Nephron (organoid): Measurements from ENCODE around the gene COA5.

Experiments used
- H3K27ac Mint-ChIP-seq, 3 experiments: 2 replicates each; pipeline ENCODE4 v1.8.0; 2020; ENCODE audit warnings: mixed read lengths in 3 of 3, mild to moderate bottlenecking in 2 of 3, moderate library complexity in 1 of 3
- H3K27me3 Mint-ChIP-seq: 2 replicates; pipeline ENCODE4 v1.8.0; 2021; ENCODE audit warnings: low read depth, mild to moderate bottlenecking, moderate library complexity, mixed read lengths
- H3K36me3 Mint-ChIP-seq: 2 replicates; pipeline ENCODE4 v1.8.0; 2020; ENCODE audit warnings: low read depth, mixed read lengths
- H3K4me1 Mint-ChIP-seq: 2 replicates; pipeline ENCODE4 v1.8.0; 2020; ENCODE audit warnings: mixed read lengths
- H3K4me3 Mint-ChIP-seq, 3 experiments: 2 replicates each; pipeline ENCODE4 v1.8.0; 2020; ENCODE audit warnings: mild to moderate bottlenecking in 3 of 3, mixed read lengths in 3 of 3, moderate library complexity in 2 of 3
- H3K9me3 Mint-ChIP-seq: 2 replicates; pipeline ENCODE4 v1.8.0; 2020; ENCODE audit warnings: mixed read lengths
- TF ChIP-seq, protein P1 (sequence below), 3 experiments: fragments of 200-600 bp; sonication (generic); IDR thresholded peaks; one replicate each; pipeline ENCODE4 v1.5.0; 2021; ENCODE audit warnings: antibody characterized with exemption in 3 of 3; ENCODE audit not compliant: unreplicated experiment in 3 of 3

Gene COA5

DNA sequence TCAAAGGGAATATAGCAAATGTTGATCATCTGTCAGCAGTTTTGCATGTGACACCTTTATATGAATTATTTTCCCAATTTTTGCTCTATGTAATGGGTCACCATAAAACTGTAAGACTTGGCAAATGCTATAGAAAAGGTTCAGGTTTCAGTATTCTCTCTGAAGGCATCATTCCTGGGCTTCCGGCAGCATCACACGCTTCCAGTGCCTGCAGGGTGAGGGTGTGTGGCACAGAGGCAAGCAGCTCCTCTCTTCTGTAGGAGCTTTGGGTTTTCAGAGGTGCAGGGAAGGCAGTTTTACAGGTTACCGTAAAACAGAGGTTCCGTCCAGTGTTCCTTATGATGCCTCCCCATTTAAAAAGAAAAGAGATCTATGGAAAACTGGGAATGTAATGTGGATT is 18.8 kb downstream of the COA5 start:
- Mint-ChIP-seq H3K9me3 (peaks cover 7% of the 10 kb centered on the region), H3K27me3 (no peaks in the 10 kb centered on the region), H3K4me1 (no peaks in the 10 kb centered on the region), H3K36me3 (peaks cover 34% of the 10 kb centered on the region), H3K4me3 (no peak overlapping the region), H3K27ac (no peak overlapping the region)
- TF ChIP-seq, protein P1, sequence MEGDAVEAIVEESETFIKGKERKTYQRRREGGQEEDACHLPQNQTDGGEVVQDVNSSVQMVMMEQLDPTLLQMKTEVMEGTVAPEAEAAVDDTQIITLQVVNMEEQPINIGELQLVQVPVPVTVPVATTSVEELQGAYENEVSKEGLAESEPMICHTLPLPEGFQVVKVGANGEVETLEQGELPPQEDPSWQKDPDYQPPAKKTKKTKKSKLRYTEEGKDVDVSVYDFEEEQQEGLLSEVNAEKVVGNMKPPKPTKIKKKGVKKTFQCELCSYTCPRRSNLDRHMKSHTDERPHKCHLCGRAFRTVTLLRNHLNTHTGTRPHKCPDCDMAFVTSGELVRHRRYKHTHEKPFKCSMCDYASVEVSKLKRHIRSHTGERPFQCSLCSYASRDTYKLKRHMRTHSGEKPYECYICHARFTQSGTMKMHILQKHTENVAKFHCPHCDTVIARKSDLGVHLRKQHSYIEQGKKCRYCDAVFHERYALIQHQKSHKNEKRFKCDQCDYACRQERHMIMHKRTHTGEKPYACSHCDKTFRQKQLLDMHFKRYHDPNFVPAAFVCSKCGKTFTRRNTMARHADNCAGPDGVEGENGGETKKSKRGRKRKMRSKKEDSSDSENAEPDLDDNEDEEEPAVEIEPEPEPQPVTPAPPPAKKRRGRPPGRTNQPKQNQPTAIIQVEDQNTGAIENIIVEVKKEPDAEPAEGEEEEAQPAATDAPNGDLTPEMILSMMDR (IDR thresholded peaks at IDR 0.05; ENCODE audit: unreplicated experiment in 3 of 3) = no peak

GRCh38 chr2:98588880-98589431 is 19.4 kb downstream of the COA5 start:
- H3K36me3 Mint-ChIP-seq = peaks cover 31% of the 10 kb centered on the region
- no peaks in the 10 kb centered on the region for H3K27me3 Mint-ChIP-seq
- no peak overlapping the region for H3K4me3 Mint-ChIP-seq
- peaks cover 5% of the 10 kb centered on the region for H3K9me3 Mint-ChIP-seq
- H3K4me1 Mint-ChIP-seq = no peaks in the 10 kb centered on the region
- TF ChIP-seq, protein P1 (IDR thresholded peaks at IDR 0.05; ENCODE audit: unreplicated experiment in 3 of 3) = no peak
- no peak overlapping the region for H3K27ac Mint-ChIP-seq

DNA sequence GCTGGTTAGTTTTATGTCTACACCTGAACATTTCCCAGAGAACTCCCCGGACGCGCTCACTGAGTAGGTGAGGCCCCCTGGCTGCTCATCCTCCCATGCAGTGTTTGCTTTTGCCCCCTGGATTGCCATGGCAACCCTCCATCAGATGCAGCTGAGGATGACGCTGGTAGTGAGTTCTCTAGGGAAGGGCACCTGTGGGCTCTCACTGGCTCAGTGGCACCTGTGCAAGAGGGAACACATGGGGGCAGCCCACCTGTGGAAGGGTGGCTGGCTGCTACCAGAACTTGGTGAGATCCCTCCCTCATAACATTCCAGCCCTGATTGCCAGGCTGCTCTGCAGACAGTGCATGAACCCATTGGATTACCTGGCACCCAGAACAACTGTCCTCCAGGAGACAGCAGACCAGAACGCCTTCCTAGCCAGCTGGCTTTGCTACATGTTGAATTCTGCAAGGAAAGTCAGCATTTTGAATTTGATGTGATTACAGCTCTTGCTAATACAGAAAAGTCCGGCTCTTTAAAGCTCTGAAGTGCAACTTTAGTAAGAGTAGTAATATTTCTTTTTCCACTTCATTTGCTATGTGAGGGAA is 21.7 kb downstream of the COA5 start:
- Mint-ChIP-seq H3K4me3 (no peak overlapping the region), H3K4me1 (no peaks in the 10 kb centered on the region), H3K36me3 (peaks cover 31% of the 10 kb centered on the region), H3K27ac (no peak overlapping the region), H3K27me3 (no peaks in the 10 kb centered on the region), H3K9me3 (no peaks in the 10 kb centered on the region)
- TF ChIP-seq, protein P1 (IDR thresholded peaks at IDR 0.05; ENCODE audit: unreplicated experiment in 3 of 3) = no peak

DNA sequence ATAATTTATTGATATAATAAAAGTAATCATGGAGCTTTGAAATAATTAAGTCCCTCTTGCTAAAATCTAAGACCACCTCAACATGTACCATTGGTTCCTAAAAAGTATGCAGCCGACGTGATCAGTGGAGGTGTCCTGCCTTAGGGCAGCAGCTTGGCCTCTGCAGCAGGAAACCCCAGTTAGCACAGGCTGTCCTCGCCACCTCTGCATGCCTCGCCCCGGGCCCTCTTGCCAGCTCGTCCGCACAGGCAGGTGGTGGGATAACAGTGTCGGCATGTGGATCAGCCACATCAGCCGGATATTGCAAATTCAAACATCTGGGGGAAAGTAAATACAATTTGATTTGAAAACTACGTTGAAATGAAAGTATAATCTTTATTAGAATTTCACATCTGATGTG is 22.9 kb downstream of the COA5 start:
- no peak overlapping the region for H3K27ac Mint-ChIP-seq
- no peaks in the 10 kb centered on the region for H3K27me3 Mint-ChIP-seq
- peaks cover 20% of the 10 kb centered on the region for H3K36me3 Mint-ChIP-seq
- no peaks in the 10 kb centered on the region for H3K4me1 Mint-ChIP-seq
- TF ChIP-seq, protein P1 (IDR thresholded peaks at IDR 0.05; ENCODE audit: unreplicated experiment in 3 of 3) = no peak
- H3K4me3 Mint-ChIP-seq = no peak overlapping the region
- no peaks in the 10 kb centered on the region for H3K9me3 Mint-ChIP-seq

DNA sequence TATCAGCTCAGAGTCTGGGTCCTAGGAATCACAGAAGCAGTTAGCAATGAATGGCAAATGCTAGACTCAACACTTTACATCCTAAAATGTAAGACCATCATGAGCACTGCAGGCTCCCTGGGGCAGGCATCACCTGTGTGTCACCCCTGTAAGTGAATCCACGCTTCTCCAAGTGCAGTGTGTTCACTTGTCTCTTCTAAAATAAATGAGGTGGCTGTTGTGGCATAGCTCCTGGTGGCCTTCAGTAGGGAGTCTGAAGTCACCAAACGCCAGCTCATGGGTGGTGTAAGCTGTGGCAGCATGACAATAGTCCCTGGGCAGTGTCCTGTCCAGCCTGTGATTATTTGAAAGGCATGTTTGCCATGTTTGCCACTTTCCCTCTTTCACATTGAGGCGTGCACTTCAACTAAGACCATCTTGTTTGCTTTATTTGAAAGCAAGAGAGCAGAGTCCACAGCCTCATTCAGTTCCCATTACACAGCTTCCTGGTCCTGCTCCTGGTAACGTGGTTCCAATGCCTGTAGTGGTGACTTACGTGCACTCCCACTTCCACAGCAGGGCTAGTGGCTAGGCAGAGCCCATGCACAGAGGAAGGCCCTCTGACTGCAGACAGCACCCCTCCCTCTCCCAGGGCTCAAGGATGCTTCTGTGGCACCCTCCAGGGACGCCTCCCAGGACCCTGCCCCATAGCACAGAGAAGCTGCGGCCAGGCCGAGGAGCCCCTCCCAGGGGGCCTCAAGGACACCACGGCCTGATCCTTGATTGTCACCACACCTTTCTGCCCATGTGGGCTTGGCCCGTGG is 24.3 kb downstream of the COA5 start:
- H3K4me3 Mint-ChIP-seq = no peak overlapping the region
- TF ChIP-seq, protein P1 (IDR thresholded peaks at IDR 0.05; ENCODE audit: unreplicated experiment in 3 of 3) = no peak
- no peaks in the 10 kb centered on the region for H3K27me3 Mint-ChIP-seq
- no peak overlapping the region for H3K27ac Mint-ChIP-seq
- H3K36me3 Mint-ChIP-seq = peaks cover 20% of the 10 kb centered on the region
- H3K9me3 Mint-ChIP-seq = no peaks in the 10 kb centered on the region
- H3K4me1 Mint-ChIP-seq = no peaks in the 10 kb centered on the region
